PC-3 (cell line): Measurements from ENCODE around the gene MAGI2.

Experiments
- EZH2 ChIP-seq: fragments of 300-600 bp; sonication (generic); IDR thresholded peaks from one replicate; pipeline ENCODE4 v1.6.1; 2017; ENCODE audit warnings: antibody characterized with exemption, mild to moderate bottlenecking, low read length; ENCODE audit not compliant: unreplicated experiment
- EZH2phosphoT487 ChIP-seq: fragments of 300-600 bp; sonication (generic); IDR thresholded peaks from 2 replicates; pipeline ENCODE4 v1.6.1; 2018; ENCODE audit warnings: mild to moderate bottlenecking, antibody characterized with exemption, low read length, borderline replicate concordance
- TF ChIP-seq, protein P1 (sequence below): fragments of 300-600 bp; sonication (generic); conservative IDR thresholded peaks from 2 replicates; pipeline ENCODE4 v1.5.1; 2017; ENCODE audit warnings: antibody characterized with exemption, low read depth, mild to moderate bottlenecking, low read length

DNA sequence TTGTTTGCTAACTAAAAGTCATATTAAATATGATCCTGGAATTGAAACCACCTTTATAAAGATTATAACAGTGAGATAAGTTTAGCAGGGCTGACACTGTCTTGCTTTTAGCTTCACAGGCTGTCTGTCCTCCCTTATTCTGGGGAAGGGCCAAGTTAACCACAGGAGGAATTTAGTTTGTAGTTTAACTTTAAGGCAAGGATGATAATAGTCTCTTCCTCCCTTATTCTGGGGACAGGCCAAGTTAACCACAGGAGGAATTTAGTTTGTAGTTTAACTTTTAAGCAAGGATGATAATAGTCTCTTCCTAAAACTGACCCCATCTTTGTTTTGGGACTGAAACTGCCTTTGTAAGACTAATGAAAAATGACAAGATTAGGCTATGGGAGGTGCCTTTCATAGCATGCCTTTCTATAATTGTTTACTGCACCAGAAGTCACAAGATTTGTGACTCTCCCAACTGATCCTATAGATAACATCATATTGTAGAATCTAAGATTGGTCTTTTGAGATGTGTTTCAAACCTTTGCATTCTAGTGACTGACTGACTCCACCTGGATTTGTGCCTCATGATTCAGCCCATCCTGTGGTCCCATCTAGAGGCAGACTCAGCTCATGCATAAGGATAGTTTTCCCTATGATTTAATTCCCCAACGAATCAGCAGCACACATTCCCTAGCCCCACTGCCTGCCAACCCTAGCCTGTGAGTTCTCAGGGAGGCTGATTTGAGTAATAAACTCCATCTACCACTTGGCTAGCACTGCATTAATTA, 212.0 kb downstream of the MAGI2 start:
- TF ChIP-seq, protein P1, sequence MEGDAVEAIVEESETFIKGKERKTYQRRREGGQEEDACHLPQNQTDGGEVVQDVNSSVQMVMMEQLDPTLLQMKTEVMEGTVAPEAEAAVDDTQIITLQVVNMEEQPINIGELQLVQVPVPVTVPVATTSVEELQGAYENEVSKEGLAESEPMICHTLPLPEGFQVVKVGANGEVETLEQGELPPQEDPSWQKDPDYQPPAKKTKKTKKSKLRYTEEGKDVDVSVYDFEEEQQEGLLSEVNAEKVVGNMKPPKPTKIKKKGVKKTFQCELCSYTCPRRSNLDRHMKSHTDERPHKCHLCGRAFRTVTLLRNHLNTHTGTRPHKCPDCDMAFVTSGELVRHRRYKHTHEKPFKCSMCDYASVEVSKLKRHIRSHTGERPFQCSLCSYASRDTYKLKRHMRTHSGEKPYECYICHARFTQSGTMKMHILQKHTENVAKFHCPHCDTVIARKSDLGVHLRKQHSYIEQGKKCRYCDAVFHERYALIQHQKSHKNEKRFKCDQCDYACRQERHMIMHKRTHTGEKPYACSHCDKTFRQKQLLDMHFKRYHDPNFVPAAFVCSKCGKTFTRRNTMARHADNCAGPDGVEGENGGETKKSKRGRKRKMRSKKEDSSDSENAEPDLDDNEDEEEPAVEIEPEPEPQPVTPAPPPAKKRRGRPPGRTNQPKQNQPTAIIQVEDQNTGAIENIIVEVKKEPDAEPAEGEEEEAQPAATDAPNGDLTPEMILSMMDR: no peak
- TF ChIP-seq EZH2: no peak
- no peak for TF ChIP-seq EZH2phosphoT487
